CD4-positive, alpha-beta T cell (primary cell): ENCODE data around the gene OR2G6. TPM values are rescaled to one million over a fixed set of nuclear protein-coding genes. Genes with fewer than 3 reads are reported as not detected.

ENCODE experiments used
- ATAC-seq: fragments of 200-7000 bp; cut with Tn5 transposase; one replicate; pipeline ENCODE4 v1.10.0; 2022; ENCODE audit warnings: mild to moderate bottlenecking; ENCODE audit not compliant: poor library complexity
- CTCF ChIA-PET: fragments of 350-600 bp; sonication (Branson Sonifier 250); formaldehyde crosslinking; loops from one replicate; lab custom pipeline; 2021; ENCODE audit warnings: antibody characterized with exemption, inconsistent platforms; lab: Charles Lee
- POLR2A ChIA-PET: fragments of 350-600 bp; sonication (Branson Sonifier 250); formaldehyde crosslinking; loops from one replicate; lab custom pipeline; 2021; ENCODE audit warnings: antibody characterized with exemption, inconsistent platforms; lab: Charles Lee
- DNase-seq, 14 experiments: peaks; one replicate each; pipeline ENCODE4 v3.0.0-alpha.2; 2013 to 2020; ENCODE audit warnings: mixed read lengths in 2 of 14
- H3K27ac ChIP-seq, 2 donors: one replicate each; pipeline versions ENCODE4 v1.5.1 to v1.7.0; 2013; ENCODE audit warnings: low read length in 2 of 2, low read depth in 1 of 2, mild to moderate bottlenecking in 1 of 2
- H3K27me3 ChIP-seq, 2 experiments: 1 replicate in 1 of 2; 2 replicates in 1 of 2; pipeline versions ENCODE4 v1.6.1 to v1.7.0; 2013; ENCODE audit warnings: low read length in 2 of 2, control low read depth in 1 of 2, mild to moderate bottlenecking in 1 of 2, moderate library complexity in 1 of 2; ENCODE audit not compliant: insufficient read depth in 2 of 2, control insufficient read depth in 1 of 2
- H3K36me3 ChIP-seq: one replicate; pipeline ENCODE4 v1.6.1; 2013; ENCODE audit warnings: low read length, control low read depth; ENCODE audit not compliant: insufficient read depth
- H3K4me1 ChIP-seq: one replicate; pipeline ENCODE4 v1.6.1; 2013; ENCODE audit warnings: low read length, control low read depth; ENCODE audit not compliant: insufficient read depth
- H3K4me3 ChIP-seq: one replicate; pipeline ENCODE4 v1.5.1; 2013; ENCODE audit warnings: mild to moderate bottlenecking, low read length, moderate library complexity
- H3K9me3 ChIP-seq, 2 experiments: 1 replicate in 1 of 2; 2 replicates in 1 of 2; pipeline versions ENCODE4 v1.6.1 to v1.7.0; 2013; ENCODE audit warnings: low read length in 2 of 2, mild to moderate bottlenecking in 2 of 2, control low read depth in 1 of 2, moderate library complexity in 1 of 2; ENCODE audit not compliant: control insufficient read depth in 1 of 2, insufficient read depth in 1 of 2
- H3K27ac Mint-ChIP-seq: one replicate; pipeline ENCODE4 v1.8.0; 2020; ENCODE audit warnings: mixed read lengths
- H3K27me3 Mint-ChIP-seq: one replicate; pipeline ENCODE4 v1.8.0; 2021; ENCODE audit warnings: mixed read lengths
- H3K36me3 Mint-ChIP-seq: one replicate; pipeline ENCODE4 v1.8.0; 2021; ENCODE audit warnings: low read depth, mixed read lengths
- H3K4me1 Mint-ChIP-seq: one replicate; pipeline ENCODE4 v1.8.0; 2021; ENCODE audit warnings: low read depth, mixed read lengths
- H3K4me3 Mint-ChIP-seq: one replicate; pipeline ENCODE4 v1.8.0; 2020; ENCODE audit warnings: mild to moderate bottlenecking, mixed read lengths
- H3K9me3 Mint-ChIP-seq: one replicate; pipeline ENCODE4 v1.8.0; 2020; ENCODE audit warnings: mixed read lengths
- intact Hi-C, 2 experiments: fragments of 100-400 bp; cut with DNase I in 1 of 2; cut with micrococcal nuclease in 1 of 2; formaldehyde crosslinking; loops; one replicate each; pipeline versions ENCODE4 v1.15.1 to v1.9.0; 2023 to 2025; cut with DNase I, micrococcal nuclease
- total RNA-seq, 174 experiments: library from RNA in 2 of 174; stranded (reverse) in 2 of 174; gene quantifications; one replicate each; pipeline ENCODE4 v1.2.3 and lab custom pipeline; 2021 to 2026
- TF ChIP-seq, protein P1 (sequence below): fragments of 200-600 bp; IDR thresholded peaks from one replicate; pipeline ENCODE4 v1.8.0; 2022; ENCODE audit warnings: antibody characterized with exemption, mild to moderate bottlenecking

OR2G6 gene
- total RNA-seq, 2 experiments from 2014 or later: not detected

DNA sequence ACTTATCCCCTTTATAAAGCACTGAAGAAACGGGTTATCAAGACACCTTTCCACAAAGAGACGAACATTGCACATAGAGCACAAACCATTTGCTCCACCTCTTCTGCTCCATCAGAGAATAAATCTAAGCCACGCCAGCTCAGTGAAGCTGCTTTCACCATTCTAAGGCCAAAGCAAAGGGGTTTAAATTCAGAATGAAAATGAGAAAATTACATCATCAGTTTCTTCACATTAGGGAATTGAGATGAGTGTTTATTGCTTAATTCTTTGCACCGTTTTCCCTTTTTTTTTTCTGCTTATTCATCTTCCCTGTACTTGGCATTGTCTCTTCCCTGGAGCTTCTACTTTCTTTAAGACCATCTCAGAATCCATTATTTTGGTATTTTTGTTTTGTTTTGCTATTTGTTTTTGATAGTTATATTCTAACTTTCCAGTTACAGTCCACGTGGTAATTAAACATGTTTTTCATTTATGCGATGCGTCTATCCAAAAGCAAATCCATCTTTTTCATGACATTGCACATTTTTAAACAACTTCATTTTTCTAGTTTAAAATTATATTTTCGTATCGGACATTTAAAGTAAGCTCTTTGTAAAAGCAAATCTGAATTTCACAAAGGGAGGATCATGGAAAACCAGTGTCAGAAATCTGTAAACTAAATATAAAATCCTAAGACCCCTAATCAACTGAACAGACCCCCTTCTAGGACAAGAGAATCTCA, 68.5 kb downstream of the OR2G6 start:
- DNase-seq (no peak), ATAC-seq (no peak)
- no peak overlapping the region for H3K27ac Mint-ChIP-seq
- H3K27me3 ChIP-seq: no peaks in the 10 kb centered on the region
- no peaks in the 10 kb centered on the region for H3K36me3 ChIP-seq
- CTCF ChIA-PET: no interaction called here
- no peak overlapping the region for H3K27ac ChIP-seq
- peaks cover 2% of the 10 kb centered on the region for H3K9me3 Mint-ChIP-seq
- no peaks in the 10 kb centered on the region for H3K36me3 Mint-ChIP-seq
- H3K4me3 Mint-ChIP-seq: no peak overlapping the region
- H3K27me3 Mint-ChIP-seq: no peaks in the 10 kb centered on the region
- no peak overlapping the region for H3K4me3 ChIP-seq
- H3K4me1 ChIP-seq: no peaks in the 10 kb centered on the region
- TF ChIP-seq, protein P1, sequence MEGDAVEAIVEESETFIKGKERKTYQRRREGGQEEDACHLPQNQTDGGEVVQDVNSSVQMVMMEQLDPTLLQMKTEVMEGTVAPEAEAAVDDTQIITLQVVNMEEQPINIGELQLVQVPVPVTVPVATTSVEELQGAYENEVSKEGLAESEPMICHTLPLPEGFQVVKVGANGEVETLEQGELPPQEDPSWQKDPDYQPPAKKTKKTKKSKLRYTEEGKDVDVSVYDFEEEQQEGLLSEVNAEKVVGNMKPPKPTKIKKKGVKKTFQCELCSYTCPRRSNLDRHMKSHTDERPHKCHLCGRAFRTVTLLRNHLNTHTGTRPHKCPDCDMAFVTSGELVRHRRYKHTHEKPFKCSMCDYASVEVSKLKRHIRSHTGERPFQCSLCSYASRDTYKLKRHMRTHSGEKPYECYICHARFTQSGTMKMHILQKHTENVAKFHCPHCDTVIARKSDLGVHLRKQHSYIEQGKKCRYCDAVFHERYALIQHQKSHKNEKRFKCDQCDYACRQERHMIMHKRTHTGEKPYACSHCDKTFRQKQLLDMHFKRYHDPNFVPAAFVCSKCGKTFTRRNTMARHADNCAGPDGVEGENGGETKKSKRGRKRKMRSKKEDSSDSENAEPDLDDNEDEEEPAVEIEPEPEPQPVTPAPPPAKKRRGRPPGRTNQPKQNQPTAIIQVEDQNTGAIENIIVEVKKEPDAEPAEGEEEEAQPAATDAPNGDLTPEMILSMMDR: no peak
- no peaks in the 10 kb centered on the region for H3K9me3 ChIP-seq
- POLR2A ChIA-PET: no interaction called here
- intact Hi-C loops: no loop called here
- H3K4me1 Mint-ChIP-seq: no peaks in the 10 kb centered on the region

Other genes with a start within 250 kb of the OR2G6 start
- gene OR2T33, start 230.1 kb upstream of the OR2G6 start, total RNA-seq: under 1 TPM in 1 of 2 experiments, not detected in 1; 0.25 TPM
- gene OR2T12, start 204.6 kb upstream of the OR2G6 start, total RNA-seq: not detected
- gene OR2M7, start 183.5 kb upstream of the OR2G6 start, total RNA-seq: not detected
- not detected for gene OR14C36, start 159.3 kb upstream of the OR2G6 start, total RNA-seq
- gene OR2T4, start 146.4 kb upstream of the OR2G6 start, total RNA-seq: not detected
- not detected for gene OR2T6, start 132.3 kb upstream of the OR2G6 start, total RNA-seq
- not detected for gene OR2T1, start 105.0 kb upstream of the OR2G6 start, total RNA-seq
- not detected for gene OR2T2, start 62.4 kb upstream of the OR2G6 start, total RNA-seq
- not detected for gene OR2T3, start 34.7 kb upstream of the OR2G6 start, total RNA-seq
- not detected for gene OR2T5, start 19.5 kb upstream of the OR2G6 start, total RNA-seq
- not detected for gene OR2T29, start 54.7 kb downstream of the OR2G6 start, total RNA-seq
- not detected for gene OR2T34, start 66.7 kb downstream of the OR2G6 start, total RNA-seq
- not detected for gene OR2T10, start 89.6 kb downstream of the OR2G6 start, total RNA-seq
- not detected for gene OR2T11, start 127.0 kb downstream of the OR2G6 start, total RNA-seq
- not detected for gene OR2T35, start 137.2 kb downstream of the OR2G6 start, total RNA-seq
- not detected for gene OR2T27, start 147.5 kb downstream of the OR2G6 start, total RNA-seq
- gene OR14I1, start 194.7 kb downstream of the OR2G6 start, total RNA-seq: not detected
- not detected for gene LYPD8, start 247.7 kb downstream of the OR2G6 start, total RNA-seq